Activated T-helper 1 cell treated with Interleukin-2 at 50 U/mL for 16 hours (primary cell): ENCODE data around the gene PRKCQ.
"Not testable (repeated sequence)": the region's sequence is repeated elsewhere in the genome, so short reads cannot be mapped to it uniquely, and the experiment has no call there.

Experiments used
- DNase-seq: peaks from one replicate; pipeline ENCODE4 v3.0.0-alpha.2; 2020; ENCODE audit warnings: low read depth

The PRKCQ gene

GRCh38 chr10:6492896-6493295 is 87.2 kb downstream of the PRKCQ start:
- no peak for DNase-seq

DNA sequence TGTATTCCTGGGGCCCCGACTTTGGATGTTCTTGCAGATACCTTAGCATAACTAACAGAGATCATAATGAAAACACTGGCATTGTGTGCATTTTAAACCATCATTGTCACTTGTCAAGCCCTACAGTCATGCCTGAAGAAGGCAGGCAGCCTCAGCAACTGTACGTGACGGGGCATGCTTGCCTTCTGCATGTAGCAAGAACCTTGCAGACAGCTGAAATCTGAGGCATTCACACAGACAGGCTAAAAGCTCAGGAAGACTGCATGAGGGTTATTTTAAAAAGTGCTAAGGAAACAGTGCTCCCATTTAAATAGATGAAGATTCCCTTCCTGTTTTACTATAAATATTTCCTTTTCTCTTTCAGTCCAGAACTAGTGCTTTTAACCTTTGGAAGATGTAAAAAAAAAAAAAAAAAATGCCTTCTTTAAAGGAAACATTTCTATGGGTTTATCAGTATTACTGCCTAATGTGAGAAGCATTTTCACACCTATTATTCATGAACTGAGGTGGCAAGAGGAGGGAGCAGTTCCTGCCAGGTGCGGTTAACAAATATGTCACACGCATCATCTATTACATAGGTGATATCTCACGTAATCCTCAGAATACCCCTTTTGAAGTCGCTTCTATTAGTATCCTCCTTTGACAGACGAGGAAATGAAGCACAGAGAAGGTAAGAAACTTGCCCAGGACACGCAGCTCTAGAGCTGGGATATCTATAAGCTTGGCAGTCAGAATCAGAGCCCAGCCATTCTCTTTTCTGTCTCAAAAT is 88.1 kb downstream of the PRKCQ start:
- DNase-seq = peak; percentile 16

DNA sequence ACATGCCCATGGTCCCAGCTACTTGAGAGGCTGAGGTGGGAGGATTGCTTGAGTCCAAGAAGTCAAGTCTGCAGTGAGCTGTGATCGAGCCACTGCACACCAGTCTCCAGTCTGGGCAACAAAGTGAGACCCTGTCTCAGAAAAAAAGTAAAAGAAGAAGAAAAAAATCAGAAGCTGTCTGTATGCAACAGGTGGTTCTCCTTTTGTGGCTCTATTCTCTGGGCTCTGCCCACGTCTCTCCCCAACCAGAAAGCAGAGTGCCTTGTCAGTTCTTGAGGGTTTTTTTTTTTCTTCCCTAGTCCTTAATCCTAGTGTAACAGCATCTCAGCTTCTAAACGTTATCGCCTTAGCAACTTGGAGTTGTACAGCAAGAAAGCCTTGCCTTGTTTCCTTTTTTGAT is 89.5 kb downstream of the PRKCQ start:
- no peak for DNase-seq

DNA sequence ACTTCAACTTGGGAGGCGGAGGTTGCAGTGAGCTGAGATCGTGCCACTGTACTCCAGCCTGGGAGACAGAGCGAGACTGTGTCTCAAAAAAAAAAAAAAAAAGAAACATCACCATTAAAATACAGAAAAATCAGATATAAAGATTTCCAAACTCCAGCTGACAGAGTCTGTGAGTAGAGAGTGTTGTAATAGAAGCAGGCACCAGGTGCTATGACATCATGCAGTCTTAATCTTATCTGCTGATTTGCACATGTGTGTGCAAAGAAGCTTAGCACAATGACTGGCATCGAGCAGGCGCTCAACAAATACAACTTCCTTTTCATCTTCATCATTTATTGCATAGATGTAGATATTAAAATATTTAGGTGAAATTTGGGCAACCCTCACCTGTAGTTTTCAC is 92.2 kb downstream of the PRKCQ start:
- no peak for DNase-seq

- no peak for DNase-seq
These were observed 93.8 kb downstream of the PRKCQ start for GRCh38 chr10:6486309-6486708.

- no peak for DNase-seq
These were observed 97.2 kb downstream of the PRKCQ start for GRCh38 chr10:6482737-6483357.

DNA sequence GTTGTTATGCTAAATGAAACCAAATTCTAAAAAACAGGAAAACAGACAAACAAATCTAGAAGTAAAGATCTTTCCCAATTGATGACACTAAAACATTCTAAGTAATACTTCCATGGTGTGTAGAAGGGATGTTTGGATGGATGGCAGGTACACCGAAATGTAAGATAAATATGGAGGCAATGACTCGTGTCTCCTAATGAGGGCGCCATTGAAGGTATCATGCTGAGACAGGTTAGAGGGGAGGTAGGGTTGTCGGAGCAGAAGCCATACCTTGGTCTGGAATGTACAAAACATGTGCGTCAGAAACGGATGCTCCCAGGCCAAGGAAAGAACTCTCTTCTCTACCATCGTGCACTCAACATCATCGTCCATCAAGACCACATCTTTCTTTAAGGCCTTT is 101.4 kb downstream of the PRKCQ start:
- DNase-seq = no peak

DNA sequence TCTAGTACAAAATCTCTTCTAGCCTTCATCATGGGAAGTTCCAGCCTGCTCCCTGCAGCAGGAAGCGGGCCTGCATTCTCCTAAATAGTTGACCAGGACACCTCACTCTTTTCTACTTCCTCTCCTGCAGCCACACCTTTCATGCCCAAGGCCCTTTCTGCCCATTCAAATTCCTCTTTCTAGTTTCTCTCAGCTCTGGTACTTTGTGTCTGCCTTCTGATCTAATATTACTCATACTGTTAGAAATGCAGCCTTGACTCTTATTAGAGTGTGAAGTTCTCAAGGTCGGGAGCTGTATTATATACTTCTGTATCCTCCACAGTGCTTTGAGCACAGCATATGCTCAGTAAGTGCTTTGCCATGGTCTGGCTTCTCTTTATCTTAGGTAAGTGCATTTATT is 103.1 kb downstream of the PRKCQ start:
- DNase-seq = no peak

GRCh38 chr10:6474871-6475270 is 105.2 kb downstream of the PRKCQ start:
- DNase-seq = no peak

DNA sequence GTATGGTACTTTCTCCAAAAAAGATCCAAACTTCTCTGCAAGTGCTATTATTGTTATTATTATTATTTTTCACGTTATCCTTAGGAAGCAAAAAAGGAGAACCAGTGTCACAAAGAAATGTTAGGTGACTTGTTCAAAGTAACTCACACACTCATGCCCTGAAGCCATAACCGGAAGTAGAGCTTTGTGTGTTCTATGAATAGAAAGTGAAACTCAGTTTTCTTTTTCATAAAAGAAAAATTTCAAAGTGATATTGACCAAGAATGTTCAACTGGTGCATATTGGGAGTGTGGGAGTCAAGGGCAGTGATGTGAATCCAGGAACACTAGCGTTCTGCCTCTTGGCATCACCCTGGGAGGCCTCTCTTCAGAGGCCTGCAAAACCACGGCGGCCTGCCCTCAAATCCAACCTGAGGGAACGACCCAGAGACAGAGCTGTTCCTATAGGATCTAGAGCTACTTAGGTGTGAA is 106.1 kb downstream of the PRKCQ start:
- DNase-seq = no peak

DNA sequence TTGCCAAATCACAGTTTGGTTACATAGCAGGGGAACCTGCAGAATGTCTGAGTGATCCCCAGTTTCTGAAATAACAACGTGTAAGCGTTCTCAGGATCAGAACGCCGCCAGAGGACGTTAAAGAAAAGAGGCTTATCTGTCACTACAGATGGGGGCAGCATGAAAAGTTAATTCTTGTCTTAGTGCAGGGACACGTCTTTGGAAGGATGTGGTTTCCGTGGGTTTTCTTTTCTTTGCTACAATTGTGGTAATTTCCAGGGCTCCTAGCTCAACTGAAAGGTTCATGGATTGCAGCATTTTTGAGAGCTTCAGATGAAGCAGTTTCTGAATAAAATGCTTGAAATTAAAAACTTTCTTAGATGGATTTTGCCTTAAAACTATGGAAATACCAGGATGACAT is 106.6 kb downstream of the PRKCQ start:
- DNase-seq = peak; percentile 21

GRCh38 chr10:6472710-6473005 is 107.4 kb downstream of the PRKCQ start:
- not testable (repeated sequence) for DNase-seq

GRCh38 chr10:6470894-6471618 is 109.0 kb downstream of the PRKCQ start:
- no peak for DNase-seq

- no peak for DNase-seq
These were observed 110.4 kb downstream of the PRKCQ start for GRCh38 chr10:6469661-6470060.

GRCh38 chr10:6465854-6466601 is 114.0 kb downstream of the PRKCQ start:
- no peak for DNase-seq

DNA sequence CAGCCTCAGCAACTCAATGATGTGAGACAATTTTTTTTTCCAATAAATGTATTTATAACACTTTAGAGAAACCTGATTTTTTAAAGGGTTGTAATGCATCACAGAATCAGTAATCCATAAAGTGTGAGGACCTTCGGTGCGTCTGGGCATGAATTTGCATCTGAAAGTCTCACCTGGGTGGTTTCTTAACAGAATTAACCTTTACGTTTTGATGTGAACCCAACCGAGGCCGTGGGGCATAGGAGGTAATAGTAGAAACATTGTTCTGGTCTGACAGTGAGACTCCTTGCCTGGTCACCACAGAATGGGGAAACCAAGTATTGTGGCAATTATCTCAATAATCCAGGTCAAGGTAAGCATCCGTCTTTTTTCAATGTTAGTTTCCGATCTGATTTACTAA is 114.6 kb downstream of the PRKCQ start:
- DNase-seq = no peak

GRCh38 chr10:6464862-6465430 is 115.1 kb downstream of the PRKCQ start:
- DNase-seq = no peak

DNA sequence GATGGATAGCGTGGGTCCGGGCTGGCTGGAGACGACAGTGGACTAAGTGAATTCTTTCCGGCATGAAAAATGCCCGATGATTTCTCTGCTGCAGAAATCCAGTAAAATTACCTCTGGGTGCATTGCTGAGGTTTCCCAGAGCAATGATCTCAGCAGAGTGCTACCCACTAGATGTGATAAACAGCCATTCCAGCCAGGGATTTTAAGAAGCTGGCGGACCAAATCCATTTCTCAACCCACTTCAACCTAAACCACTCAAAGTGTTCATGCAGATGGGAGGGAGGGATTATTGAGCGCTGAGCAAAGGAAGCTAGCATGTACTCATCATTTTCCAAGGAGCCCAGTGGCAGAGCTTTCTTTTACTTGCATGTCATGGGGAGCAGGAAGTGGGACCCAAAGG is 116.7 kb downstream of the PRKCQ start:
- DNase-seq = no peak

DNA sequence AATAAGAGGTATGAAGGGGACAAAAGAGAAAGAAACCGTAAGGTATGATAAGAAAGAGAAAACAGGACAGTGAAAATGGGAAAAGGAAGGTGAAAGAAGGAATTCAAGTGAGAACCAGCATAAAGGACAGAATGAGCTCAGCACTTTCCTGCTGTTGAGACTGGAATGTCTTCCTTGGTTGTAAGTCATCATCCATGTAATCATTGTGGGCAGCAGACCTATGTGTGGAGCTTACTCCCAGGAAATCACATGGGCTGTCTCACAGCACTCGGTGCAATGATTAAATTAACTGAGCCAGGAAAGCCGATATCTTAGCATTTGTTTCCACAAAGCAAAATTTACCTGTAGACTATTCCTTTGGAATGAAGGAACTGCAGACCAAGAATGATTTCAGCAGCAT is 118.1 kb downstream of the PRKCQ start:
- DNase-seq = no peak

DNA sequence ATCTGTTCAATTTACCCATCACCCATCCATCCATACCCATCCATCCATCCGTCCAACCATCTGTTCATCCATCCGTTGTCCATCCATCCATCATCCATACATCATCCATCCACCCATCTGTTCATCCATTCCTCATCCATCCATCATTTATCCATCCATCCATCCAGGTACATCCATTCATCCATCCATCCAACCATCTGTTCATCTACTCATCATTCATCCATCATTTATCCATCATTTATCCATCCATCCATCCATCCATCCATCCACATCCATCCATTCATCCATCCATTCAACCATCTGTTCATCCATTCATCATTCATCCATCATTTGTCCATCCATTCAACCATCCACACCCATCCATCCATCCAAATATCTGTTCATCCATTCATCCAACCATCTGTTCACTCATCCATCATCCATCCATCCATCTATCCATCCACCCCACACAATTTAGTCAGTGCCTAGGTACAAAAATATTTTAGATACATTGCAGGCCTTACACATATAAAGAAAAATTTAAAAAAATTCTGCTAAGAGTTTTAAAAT is 119.1 kb downstream of the PRKCQ start:
- DNase-seq = no peak

DNA sequence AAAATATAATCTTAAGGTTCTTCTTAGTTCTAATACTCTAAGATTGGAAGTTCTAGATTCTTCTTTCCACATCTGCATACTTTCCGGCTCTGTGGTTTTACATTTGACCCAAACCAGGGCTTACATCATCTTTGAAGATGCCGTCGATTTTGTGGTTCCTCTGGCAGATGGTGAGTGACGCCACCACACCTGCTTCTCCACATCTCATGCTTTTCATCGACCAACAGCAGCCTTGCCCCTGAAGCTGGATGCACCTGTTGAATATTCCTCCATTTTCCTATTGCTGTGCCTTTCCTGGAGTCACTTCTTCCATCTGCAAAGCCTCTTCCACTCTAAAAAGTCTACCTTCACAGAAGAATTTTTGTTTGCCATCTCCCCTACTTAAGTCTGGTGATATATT is 121.3 kb downstream of the PRKCQ start:
- DNase-seq = no peak

GRCh38 chr10:6457376-6457775 is 122.7 kb downstream of the PRKCQ start:
- no peak for DNase-seq
